T-helper 2 cell treated with Interferon-gamma antibody and Interleukin-4, amounts not matched to agents 5 μg/mL and 100 μg/mL, for 36 hours (primary cell): ENCODE measurements around the gene SNX30.
"Not testable (repeated sequence)": the region's sequence is repeated elsewhere in the genome, so short reads cannot be mapped to it uniquely, and the experiment has no call there.

Source experiments
- DNase-seq: peaks from one replicate; pipeline ENCODE4 v3.0.0; 2021; ENCODE audit warnings: low spot score
- H3K27ac Mint-ChIP-seq: one replicate; pipeline ENCODE4 v1.8.0; 2021; ENCODE audit warnings: mild to moderate bottlenecking, mixed read lengths
- H3K27me3 Mint-ChIP-seq: one replicate; pipeline ENCODE4 v1.8.0; 2021; ENCODE audit warnings: low read depth, mixed read lengths
- H3K36me3 Mint-ChIP-seq: one replicate; pipeline ENCODE4 v1.8.0; 2021; ENCODE audit warnings: low read depth, mixed read lengths
- H3K4me1 Mint-ChIP-seq: one replicate; pipeline ENCODE4 v1.8.0; 2021; ENCODE audit warnings: low read depth, mixed read lengths
- H3K4me3 Mint-ChIP-seq: one replicate; pipeline ENCODE4 v1.8.0; 2022; ENCODE audit warnings: mild to moderate bottlenecking, moderate library complexity, mixed read lengths
- H3K9me3 Mint-ChIP-seq: one replicate; pipeline ENCODE4 v1.8.0; 2021; ENCODE audit warnings: mixed read lengths

Gene SNX30

GRCh38 chr9:112750016-112750763, at the start of gene SNX30:
TSS of gene SNX30 (plus strand) at chr9:112750760. CDS start at chr9:112751002, 242 bp downstream.
- H3K27ac Mint-ChIP-seq, result peak within 1 kb of the TSS; percentile 84
- H3K36me3 Mint-ChIP-seq, result peaks cover 3% of the 10 kb centered on the region
- peak; percentile 80 for DNase-seq
- peak within 1 kb of the TSS; percentile 91 for H3K4me3 Mint-ChIP-seq
- no peaks in the 10 kb centered on the region for H3K27me3 Mint-ChIP-seq
- H3K4me1 Mint-ChIP-seq, result peaks cover 46% of the 10 kb centered on the region
- no peaks in the 10 kb centered on the region for H3K9me3 Mint-ChIP-seq

- Mint-ChIP-seq H3K9me3 (no peaks in the 10 kb centered on the region), H3K4me1 (peaks cover 20% of the 10 kb centered on the region), H3K36me3 (peaks cover 25% of the 10 kb centered on the region), H3K4me3 (no peak overlapping the region), H3K27me3 (no peaks in the 10 kb centered on the region), H3K27ac (no peak overlapping the region)
- DNase-seq, result no peak
These were observed 47.3 kb upstream of the SNX30 start for GRCh38 chr9:112703304-112703703.

GRCh38 chr9:112705768-112706427, 44.7 kb upstream of the SNX30 start:
- DNase-seq, result no peak
- Mint-ChIP-seq H3K9me3 (no peaks in the 10 kb centered on the region), H3K4me1 (peaks cover 16% of the 10 kb centered on the region), H3K4me3 (no peak overlapping the region), H3K36me3 (peaks cover 22% of the 10 kb centered on the region), H3K27me3 (no peaks in the 10 kb centered on the region), H3K27ac (no peak overlapping the region)

- H3K27me3 Mint-ChIP-seq, result no peaks in the 10 kb centered on the region
- H3K27ac Mint-ChIP-seq, result no peak overlapping the region
- DNase-seq, result no peak
- peaks cover 5% of the 10 kb centered on the region for H3K9me3 Mint-ChIP-seq
- H3K36me3 Mint-ChIP-seq, result peaks cover 37% of the 10 kb centered on the region
- peaks cover 17% of the 10 kb centered on the region for H3K4me1 Mint-ChIP-seq
- H3K4me3 Mint-ChIP-seq, result no peak overlapping the region
These were observed 39.4 kb upstream of the SNX30 start for GRCh38 chr9:112711050-112711689.

GRCh38 chr9:112712678-112713077, 37.9 kb upstream of the SNX30 start:
- DNase-seq, result no peak
- Mint-ChIP-seq H3K4me1 (peaks cover 22% of the 10 kb centered on the region), H3K27me3 (no peaks in the 10 kb centered on the region), H3K4me3 (no peak overlapping the region), H3K36me3 (peaks cover 37% of the 10 kb centered on the region), H3K27ac (no peak overlapping the region), H3K9me3 (peaks cover 5% of the 10 kb centered on the region)

- peak; percentile 98 for DNase-seq
- Mint-ChIP-seq H3K27ac (peak within 1 kb of the TSS; percentile 99), H3K9me3 (peaks cover 2% of the 10 kb centered on the region), H3K27me3 (no peaks in the 10 kb centered on the region), H3K36me3 (peaks cover 13% of the 10 kb centered on the region), H3K4me1 (peaks cover 22% of the 10 kb centered on the region), H3K4me3 (peak within 1 kb of the TSS; percentile 93)
These were observed 32.8 kb upstream of the SNX30 start, which contains the start of gene INIP for GRCh38 chr9:112717661-112718331. TSS of gene INIP (minus strand) at chr9:112718117. CDS start at chr9:112716485, 1,632 bp downstream.

- H3K4me1 Mint-ChIP-seq, result peaks cover 19% of the 10 kb centered on the region
- no peaks in the 10 kb centered on the region for H3K9me3 Mint-ChIP-seq
- no peak for DNase-seq
- peaks cover 4% of the 10 kb centered on the region for H3K36me3 Mint-ChIP-seq
- H3K27me3 Mint-ChIP-seq, result no peaks in the 10 kb centered on the region
- H3K27ac Mint-ChIP-seq, result peak overlapping the region; percentile 24
- peak overlapping the region; percentile 64 for H3K4me3 Mint-ChIP-seq
These were observed 31.3 kb upstream of the SNX30 start for GRCh38 chr9:112719241-112719691.

- DNase-seq, result no peak
- Mint-ChIP-seq H3K36me3 (peaks cover 2% of the 10 kb centered on the region), H3K4me3 (no peak overlapping the region), H3K9me3 (no peaks in the 10 kb centered on the region), H3K27ac (peak overlapping the region; percentile 19), H3K27me3 (no peaks in the 10 kb centered on the region), H3K4me1 (peaks cover 19% of the 10 kb centered on the region)
These were observed 30.9 kb upstream of the SNX30 start for GRCh38 chr9:112719696-112720095.

- no peaks in the 10 kb centered on the region for H3K27me3 Mint-ChIP-seq
- H3K27ac Mint-ChIP-seq, result no peak overlapping the region
- H3K4me3 Mint-ChIP-seq, result no peak overlapping the region
- peaks cover 19% of the 10 kb centered on the region for H3K4me1 Mint-ChIP-seq
- DNase-seq, result no peak
- H3K9me3 Mint-ChIP-seq, result no peaks in the 10 kb centered on the region
- peaks cover 2% of the 10 kb centered on the region for H3K36me3 Mint-ChIP-seq
These were observed 30.3 kb upstream of the SNX30 start for GRCh38 chr9:112720113-112720780.

- H3K9me3 Mint-ChIP-seq, H3K36me3 Mint-ChIP-seq, H3K27me3 Mint-ChIP-seq, DNase-seq, H3K4me3 Mint-ChIP-seq, H3K27ac Mint-ChIP-seq: not testable (repeated sequence)
- peaks cover 11% of the 10 kb centered on the region for H3K4me1 Mint-ChIP-seq
These were observed 27.8 kb upstream of the SNX30 start for GRCh38 chr9:112722749-112723148.

GRCh38 chr9:112725961-112726360, 24.6 kb upstream of the SNX30 start:
- Mint-ChIP-seq H3K27me3 (no peaks in the 10 kb centered on the region), H3K9me3 (no peaks in the 10 kb centered on the region), H3K27ac (no peak overlapping the region)

GRCh38 chr9:112726428-112726827, 24.1 kb upstream of the SNX30 start:
- no peak overlapping the region for H3K4me3 Mint-ChIP-seq
- no peaks in the 10 kb centered on the region for H3K27me3 Mint-ChIP-seq
- no peak overlapping the region for H3K27ac Mint-ChIP-seq
- H3K36me3 Mint-ChIP-seq, result no peaks in the 10 kb centered on the region
- H3K4me1 Mint-ChIP-seq, result no peaks in the 10 kb centered on the region
- no peaks in the 10 kb centered on the region for H3K9me3 Mint-ChIP-seq
- DNase-seq, result no peak

More at GRCh38 chr9:112725961-112726360, 24.6 kb upstream of the SNX30 start:
- Mint-ChIP-seq H3K4me3 (no peak overlapping the region), H3K4me1 (no peaks in the 10 kb centered on the region), H3K36me3 (no peaks in the 10 kb centered on the region)
- DNase-seq, result no peak

GRCh38 chr9:112728401-112728800, 22.2 kb upstream of the SNX30 start:
- Mint-ChIP-seq H3K27ac (no peak overlapping the region), H3K9me3 (no peaks in the 10 kb centered on the region), H3K4me3 (no peak overlapping the region), H3K36me3 (no peaks in the 10 kb centered on the region), H3K27me3 (peaks cover 3% of the 10 kb centered on the region), H3K4me1 (no peaks in the 10 kb centered on the region)
- DNase-seq, result no peak
